ENCODE results near the gene SPDYE2.
"Not testable (repeated sequence)": the region's sequence is repeated elsewhere in the genome, so short reads cannot be mapped to it uniquely, and the experiment has no call there.

GRCh38 chr7:102540604-102541003 lies 10.4 kb upstream of the SPDYE2 start:
- TF ChIP-seq, protein P1, sequence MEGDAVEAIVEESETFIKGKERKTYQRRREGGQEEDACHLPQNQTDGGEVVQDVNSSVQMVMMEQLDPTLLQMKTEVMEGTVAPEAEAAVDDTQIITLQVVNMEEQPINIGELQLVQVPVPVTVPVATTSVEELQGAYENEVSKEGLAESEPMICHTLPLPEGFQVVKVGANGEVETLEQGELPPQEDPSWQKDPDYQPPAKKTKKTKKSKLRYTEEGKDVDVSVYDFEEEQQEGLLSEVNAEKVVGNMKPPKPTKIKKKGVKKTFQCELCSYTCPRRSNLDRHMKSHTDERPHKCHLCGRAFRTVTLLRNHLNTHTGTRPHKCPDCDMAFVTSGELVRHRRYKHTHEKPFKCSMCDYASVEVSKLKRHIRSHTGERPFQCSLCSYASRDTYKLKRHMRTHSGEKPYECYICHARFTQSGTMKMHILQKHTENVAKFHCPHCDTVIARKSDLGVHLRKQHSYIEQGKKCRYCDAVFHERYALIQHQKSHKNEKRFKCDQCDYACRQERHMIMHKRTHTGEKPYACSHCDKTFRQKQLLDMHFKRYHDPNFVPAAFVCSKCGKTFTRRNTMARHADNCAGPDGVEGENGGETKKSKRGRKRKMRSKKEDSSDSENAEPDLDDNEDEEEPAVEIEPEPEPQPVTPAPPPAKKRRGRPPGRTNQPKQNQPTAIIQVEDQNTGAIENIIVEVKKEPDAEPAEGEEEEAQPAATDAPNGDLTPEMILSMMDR (IDR thresholded peaks at IDR 0.05): not testable (repeated sequence)
- TF ChIP-seq POLR2A, EP300, POLR2AphosphoS5 (IDR thresholded peaks at IDR 0.05): not testable (repeated sequence)
